GM12878 (cell line): ENCODE measurements around the gene PPP1R11. TPM values are rescaled to one million over a fixed set of nuclear protein-coding genes. Genes with fewer than 3 reads are reported as not detected.

Experiments
- ATAC-seq: fragments of 200-7000 bp; cut with Tn5 transposase; 3 replicates; pipeline ENCODE4 v1.9.1; 2020; ENCODE audit warnings: mild to moderate bottlenecking, moderate library complexity
- Bru-seq: library from RNA; stranded (reverse); fragments of 400-500 nt; gene quantifications from one replicate; lab custom pipeline; 2021; lab: Mats Ljungman, UMichigan
- BruChase-seq, 2 experiments: library from RNA; stranded (reverse); fragments of 400-500 nt; gene quantifications; one replicate each; lab custom pipeline; 2021; lab: Mats Ljungman, UMichigan
- BruUV-seq: library from RNA; stranded (reverse); fragments of 400-500 nt; replicated peaks from 2 replicates; lab custom pipeline; 2021; lab: Mats Ljungman, UMichigan
- CTCF ChIA-PET: fragments of 300-600 bp; sonication (Branson Sonifier 250); formaldehyde crosslinking; extraction: SDS; loops from one replicate; lab custom pipeline; 2021; ENCODE audit warnings: inconsistent platforms; lab: Yijun Ruan, JAX
- POLR2A ChIA-PET: fragments of 350-600 bp; formaldehyde crosslinking; extraction: SDS; loops from one replicate; lab custom pipeline; 2021; ENCODE audit warnings: inconsistent platforms; lab: Charles Lee
- RAD21 ChIA-PET: fragments of 300-600 bp; sonication (Branson Sonifier 250); formaldehyde crosslinking; loops from one replicate; lab custom pipeline; 2023; ENCODE audit warnings: antibody characterized with exemption; ENCODE audit not compliant: unreplicated experiment; lab: Charles Lee
- SMC1A ChIA-PET: fragments of 300-600 bp; sonication (Branson Sonifier 250); formaldehyde crosslinking; loops from one replicate; lab custom pipeline; 2023; ENCODE audit not compliant: unreplicated experiment, uncharacterized antibody; lab: Charles Lee
- DNase-seq: peaks from one replicate; pipeline ENCODE4 v3.0.0-alpha.2; 2011; ENCODE audit warnings: low read depth, low spot score
- FAIRE-seq: peaks from 3 replicates; lab custom pipeline; 2011; peaks lifted over from hg19 to GRCh38; lab: Jason Lieb, UNC
- H2AFZ ChIP-seq: 2 replicates; pipeline ENCODE4 v1.6.0; 2011; ENCODE audit warnings: low read depth, low read length, control low read depth; ENCODE audit not compliant: control insufficient read depth
- H3K27ac ChIP-seq: 2 replicates; pipeline ENCODE4 v1.5.1; 2011; ENCODE audit warnings: control low read depth; ENCODE audit not compliant: control insufficient read depth, insufficient read depth
- H3K27me3 ChIP-seq, 2 experiments: replicated peaks in 1 of 2; 2 replicates each; pipeline versions ENCODE4 v1.6.0 to v1.6.1; 2011; ENCODE audit warnings: low read length in 1 of 2; ENCODE audit not compliant: control insufficient read depth in 2 of 2, insufficient read depth in 2 of 2
- H3K36me3 ChIP-seq, 2 experiments: 2 replicates each; pipeline ENCODE4 v1.5.1; 2011; ENCODE audit warnings: low read length in 1 of 2; ENCODE audit not compliant: control insufficient read depth in 2 of 2, insufficient read depth in 2 of 2
- H3K4me1 ChIP-seq: 2 replicates; pipeline ENCODE4 v1.6.1; 2011; ENCODE audit warnings: mild to moderate bottlenecking, low read length, moderate library complexity, mixed read lengths; ENCODE audit not compliant: control insufficient read depth, insufficient read depth
- H3K4me2 ChIP-seq: 2 replicates; pipeline ENCODE4 v1.6.0; 2011; ENCODE audit warnings: control low read depth; ENCODE audit not compliant: control insufficient read depth, insufficient read depth
- H3K4me3 ChIP-seq: fragments of 200-600 bp; sonication (generic); 2 replicates; pipeline ENCODE4 v1.5.1; 2016
- H3K79me2 ChIP-seq: 2 replicates; pipeline ENCODE4 v1.6.0; 2011; ENCODE audit warnings: low read length; ENCODE audit not compliant: control insufficient read depth, insufficient read depth
- H3K9ac ChIP-seq: 2 replicates; pipeline ENCODE4 v1.8.0; 2011; ENCODE audit warnings: low read length, control low read depth, mixed read lengths; ENCODE audit not compliant: control insufficient read depth, insufficient read depth
- H3K9me3 ChIP-seq: replicated peaks from 3 replicates; pipeline ENCODE4 v1.5.1; 2011; ENCODE audit warnings: mild to moderate bottlenecking, low read length; ENCODE audit not compliant: control insufficient read depth, insufficient read depth
- H4K20me1 ChIP-seq: 2 replicates; pipeline ENCODE4 v1.6.0; 2011; ENCODE audit not compliant: control insufficient read depth, insufficient read depth
- BCLAF1 ChIP-seq: fragments of 450-650 bp; IDR thresholded peaks from 2 replicates; pipeline ENCODE4 v1.6.1; 2017; ENCODE audit warnings: antibody characterized with exemption, mild to moderate bottlenecking, moderate library complexity
- CTCF ChIP-seq, 3 experiments: IDR thresholded peaks in 2 of 3; conservative IDR thresholded peaks in 1 of 3; 2 replicates each; pipeline ENCODE4 v1.5.1; 2011; ENCODE audit warnings: low read depth in 3 of 3, low read length in 3 of 3, mild to moderate bottlenecking in 3 of 3, control low read depth in 2 of 3, moderate library complexity in 2 of 3, inconsistent platforms in 1 of 3, mixed read lengths in 1 of 3; ENCODE audit not compliant: control insufficient read depth in 2 of 3, insufficient read depth in 1 of 3; ENCODE audit errors: extremely low read depth in 1 of 3
- LARP7 ChIP-seq: fragments of 450-650 bp; IDR thresholded peaks from 2 replicates; pipeline ENCODE4 v1.6.1; 2017; ENCODE audit warnings: mild to moderate bottlenecking
- NR2F1 ChIP-seq: fragments of 450-650 bp; conservative IDR thresholded peaks from 2 replicates; pipeline ENCODE4 v1.6.1; 2017; ENCODE audit warnings: mild to moderate bottlenecking
- PAX8 ChIP-seq: fragments of 450-650 bp; IDR thresholded peaks from 2 replicates; pipeline ENCODE4 v1.6.1; 2017; ENCODE audit warnings: mild to moderate bottlenecking, moderate library complexity
- PRDM15 ChIP-seq: fragments of 450-650 bp; formaldehyde crosslinking; IDR thresholded peaks from 2 replicates; pipeline ENCODE4 v1.4.0; 2020; ENCODE audit warnings: mild to moderate bottlenecking, moderate library complexity
- SMARCA5 ChIP-seq: fragments of 450-650 bp; IDR thresholded peaks from 2 replicates; pipeline ENCODE4 v1.6.1; 2017; ENCODE audit warnings: mild to moderate bottlenecking
- YBX1 ChIP-seq: fragments of 450-650 bp; IDR thresholded peaks from 2 replicates; pipeline ENCODE4 v1.6.1; 2016; ENCODE audit warnings: antibody characterized with exemption
- WGBS: methylation state at CpG from one replicate; pipeline ENCODE4 v1.1.6; 2016; ENCODE audit warnings: low lambda C conversion rate; ENCODE audit not compliant: insufficient replicate concordance, insufficient coverage; ENCODE audit errors: missing lambda C conversion rate; 5-methylcytosine and 5-hydroxymethylcytosine counted together
- in situ Hi-C: fragments of 300-500 bp; cut with MboI; formaldehyde crosslinking; loops from 9 replicates; pipeline ENCODE4 v1.14.3; 2018; ENCODE audit warnings: mixed read lengths
- intact Hi-C: fragments of 100-400 bp; cut with micrococcal nuclease; formaldehyde crosslinking; loops from one replicate; pipeline ENCODE4 v1.14.2; 2022; ENCODE audit not compliant: unreplicated experiment
- long read RNA-seq, 2 experiments: library from polyadenylated mRNA; unstranded; transcript quantifications; one replicate each; pipeline ENCODE4 v2.0.0, GENCODE V29; 2019 to 2020
- polyA minus RNA-seq, 3 experiments: library from RNA; depleted of rRNA, polyadenylated mRNA; stranded (reverse); fragments of >200 nt; gene quantifications; 2 replicates each; pipeline ENCODE4 v1.2.3, GENCODE V29; 2011
- polyA plus RNA-seq, 11 experiments: library from polyadenylated mRNA; depleted of rRNA in 4 of 11; unstranded in 6 of 11; stranded (reverse) in 5 of 11; fragments of >200 nt; fragmentation: Nextera tagmentation in 4 of 11; fragmentation: Illumina TruSeq in 1 of 11; extraction: Ambion mirVana in 4 of 11; extraction: Trizol in 1 of 11; gene quantifications; 1 replicate in 1 of 11; 2 replicates in 10 of 11; pipeline versions ENCODE4 v1.2.1 to v1.2.3, GENCODE V29; 2011 to 2016; ENCODE audit warnings: inconsistent platforms in 2 of 11, missing spikeins in 2 of 11, low read depth in 1 of 11
- total RNA-seq, 4 experiments: library from RNA; depleted of rRNA in 3 of 4; stranded (reverse); fragments of >200 nt in 3 of 4; fragmentation: Illumina TruSeq in 1 of 4; extraction: Trizol in 1 of 4; gene quantifications; 2 replicates each; pipeline versions ENCODE4 v1.2.1 to v1.2.3, GENCODE V29; 2013 to 2021

Gene PPP1R11
- 8.2 and 10.4 TPM in 2 replicates for total RNA-seq (2013; cell fraction: nucleolus; rRNA removed)
- total RNA-seq (2014; rRNA removed) (27.4 and 32.9 TPM in 2 replicates), total RNA-seq (2014; rRNA removed; fragmentation: Illumina TruSeq; extraction: Trizol) (24.3 and 27.8 TPM in 2 replicates), total RNA-seq (2021) (28.7 and 28.8 TPM in 2 replicates), polyA plus RNA-seq (2011; rRNA removed) (48.0 and 56.1 TPM in 2 replicates), polyA plus RNA-seq (2014; fragmentation: Illumina TruSeq; extraction: Trizol) (48.9 and 54.3 TPM in 2 replicates), polyA plus RNA-seq (2014; fragmentation: Nextera tagmentation; extraction: Ambion mirVana) (10 to 100 TPM; 12.6 to 13.4 TPM), polyA plus RNA-seq (2014; rRNA removed) (33.5 and 38.2 TPM in 2 replicates), polyA plus RNA-seq (2016; fragmentation: Nextera tagmentation; extraction: Ambion mirVana) (10 to 100 TPM; 46.2 TPM), polyA minus RNA-seq (2011; rRNA and poly(A)+ RNA removed) (20.4 and 27.6 TPM in 2 replicates), Bru-seq, nascent RNA (percentile 84 among the genes with signal in this experiment), BruChase-seq, experiment 1, labeled RNA remaining after a 6-hour chase (percentile 90 among the genes with signal in this experiment), BruChase-seq, experiment 2, labeled RNA remaining after a 2-hour chase (percentile 89 among the genes with signal in this experiment)
- polyA plus RNA-seq (2011; ENCODE audit: low read depth), result 19.9 TPM
- polyA plus RNA-seq (2011; cell fraction: cytosol; rRNA removed), result 40.0 and 49.5 TPM in 2 replicates
- polyA plus RNA-seq (2011; cell fraction: nucleus; rRNA removed), result 22.5 and 26.5 TPM in 2 replicates
- 26.6 and 30.0 TPM in 2 replicates for polyA plus RNA-seq (2012)
- polyA minus RNA-seq (2011; cell fraction: cytosol; rRNA and poly(A)+ RNA removed), result 9.2 and 12.0 TPM in 2 replicates
- 8.3 and 10.7 TPM in 2 replicates for polyA minus RNA-seq (2011; cell fraction: nucleus; rRNA and poly(A)+ RNA removed)
- long read RNA-seq, experiment 1, transcript PPP1R11-205 (3 exons, 1,731 nt), result major isoform, 22 of 23 reads
- long read RNA-seq, experiment 1, partial matches to known transcripts, result 0 of 23 reads
- long read RNA-seq, experiment 1, other reads (novel, unspliced or antisense), result 1 of 23 reads
- long read RNA-seq, experiment 2, transcript PPP1R11-205 (3 exons, 1,731 nt), result major isoform, 8 of 12 reads
- long read RNA-seq, experiment 2, partial matches to known transcripts, result 3 of 12 reads
- long read RNA-seq, experiment 2, other reads (novel, unspliced or antisense), result 1 of 12 reads

- ChIA-PET POLR2A (interaction anchor here (0.8 to 1.7 kb wide), 11 partner anchors 9 to 417 kb away, joined by 3 to 14 read pairs (median 3); partner anchors contain the start of genes HLA-A and TRIM26), RAD21 (interaction anchor here (0.9 to 3.2 kb wide), 5 partner anchors 28 to 64 kb away, joined by 3 to 18 read pairs (median 3); no protein-coding TSS in a partner anchor), CTCF (interaction anchor here (0.7 to 3.2 kb wide), 7 partner anchors 10 to 417 kb away, joined by 3 to 19 read pairs (median 4); no protein-coding TSS in a partner anchor), SMC1A (interaction anchor here (0.6 to 2.4 kb wide), 18 partner anchors 14 to 101 kb away, joined by 3 to 15 read pairs (median 4); no protein-coding TSS in a partner anchor)
- Histone ChIP-seq H3K27ac (peak within 1 kb of the TSS; percentile 88), H3K4me1 (no peaks in the 10 kb centered on the region), H3K79me2 (peaks cover 20% of the 10 kb centered on the region), H3K9me3 (no peaks in the 10 kb centered on the region), H2AFZ (peak within 1 kb of the TSS; percentile 99), H3K27me3 (peaks cover 0 to 3% of the 10 kb centered on the region in 2 experiments; a peak in 2 of 4 replicates), H4K20me1 (no peaks in the 10 kb centered on the region), H3K4me2 (peak within 1 kb of the TSS; percentile 79), H3K4me3 (peak within 1 kb of the TSS; percentile 84), H3K36me3 (no peaks in the 10 kb centered on the region), H3K9ac (peak within 1 kb of the TSS; percentile 70)
- no TSS peak for BruUV-seq
- intact Hi-C loops, result no loop called here
- FAIRE-seq (peak; percentile 97), ATAC-seq (peak; percentile 99), DNase-seq (peak; percentile 99)
- WGBS, result under 1% methylated on average over 46 of the region's 46 CpGs
- in situ Hi-C loops, result no loop called here
- TF ChIP-seq CTCF (IDR thresholded peaks at IDR 0.05 in 2 of 3, conservative IDR thresholded peaks at IDR 0.05 in 1 of 3; ENCODE audit: control insufficient read depth in 2 of 3, extremely low read depth in 1 of 3, insufficient read depth in 1 of 3, low read depth in 3 of 3, low read length in 3 of 3), result no peak
- peak; percentile 95 for TF ChIP-seq NR2F1
- no peak for TF ChIP-seq YBX1
- TF ChIP-seq SMARCA5, result no peak; the same call in 1 of the 2 replicates
- TF ChIP-seq BCLAF1, result no peak
- no peak for TF ChIP-seq PAX8
- TF ChIP-seq LARP7, result no peak; the same call in 1 of the 2 replicates
- TF ChIP-seq PRDM15 (CRISPR knock-in tag), result no peak
Measured at GRCh38 chr6:30066577-30067459, at the start of gene PPP1R11. Gene PPP1R11, plus strand, starts transcription at chr6:30067198. Its CDS starts 213 bp downstream, at chr6:30067411.
